ENCODE results near the gene NAV2. TPM values are rescaled to one million over a fixed set of nuclear protein-coding genes. Genes with fewer than 3 reads are reported as not detected.
"Not testable (repeated sequence)": the region's sequence is repeated elsewhere in the genome, so short reads cannot be mapped to it uniquely, and the experiment has no call there.

NAV2 gene
- polyA plus RNA-seq, 1 experiment = 5.1 TPM

DNA sequence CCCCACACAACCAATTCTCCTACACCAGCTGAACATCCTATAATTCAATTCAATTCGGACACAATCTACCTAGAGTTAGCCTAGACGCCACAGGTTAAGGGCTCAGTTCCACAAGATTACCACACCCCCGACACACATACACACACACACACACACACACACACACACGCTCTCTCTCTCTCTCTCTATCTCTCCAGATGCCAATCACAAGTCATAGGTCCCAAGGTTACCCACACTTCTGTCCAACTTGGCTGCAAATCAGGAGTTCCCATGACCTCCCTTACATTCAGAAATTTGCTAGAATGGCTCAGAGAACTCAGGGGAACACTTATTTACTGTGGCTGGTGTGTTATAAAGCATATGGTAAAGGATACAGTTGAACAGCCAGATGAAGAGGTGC lies 243.6 kb downstream of the NAV2 start:
- ChIA-PET POLR2A (no interaction called here), CTCF (interaction anchor here (0.6 to 3.5 kb wide), 4 partner anchors 9 to 177 kb away, joined by 3 to 14 read pairs (median 5); no protein-coding TSS in a partner anchor)
- Histone ChIP-seq H3K9me3 (ENCODE audit: control insufficient read depth, insufficient read depth, low read length) (no peaks in the 10 kb centered on the region), H3K27ac (ENCODE audit: low read depth, low read length) (no peak overlapping the region), H3K4me3 (ENCODE audit: low read depth, low read length) (no peak overlapping the region), H3K27me3 (ENCODE audit: control insufficient read depth, insufficient read depth, low read length) (no peaks in the 10 kb centered on the region)
- TF ChIP-seq, protein P1, sequence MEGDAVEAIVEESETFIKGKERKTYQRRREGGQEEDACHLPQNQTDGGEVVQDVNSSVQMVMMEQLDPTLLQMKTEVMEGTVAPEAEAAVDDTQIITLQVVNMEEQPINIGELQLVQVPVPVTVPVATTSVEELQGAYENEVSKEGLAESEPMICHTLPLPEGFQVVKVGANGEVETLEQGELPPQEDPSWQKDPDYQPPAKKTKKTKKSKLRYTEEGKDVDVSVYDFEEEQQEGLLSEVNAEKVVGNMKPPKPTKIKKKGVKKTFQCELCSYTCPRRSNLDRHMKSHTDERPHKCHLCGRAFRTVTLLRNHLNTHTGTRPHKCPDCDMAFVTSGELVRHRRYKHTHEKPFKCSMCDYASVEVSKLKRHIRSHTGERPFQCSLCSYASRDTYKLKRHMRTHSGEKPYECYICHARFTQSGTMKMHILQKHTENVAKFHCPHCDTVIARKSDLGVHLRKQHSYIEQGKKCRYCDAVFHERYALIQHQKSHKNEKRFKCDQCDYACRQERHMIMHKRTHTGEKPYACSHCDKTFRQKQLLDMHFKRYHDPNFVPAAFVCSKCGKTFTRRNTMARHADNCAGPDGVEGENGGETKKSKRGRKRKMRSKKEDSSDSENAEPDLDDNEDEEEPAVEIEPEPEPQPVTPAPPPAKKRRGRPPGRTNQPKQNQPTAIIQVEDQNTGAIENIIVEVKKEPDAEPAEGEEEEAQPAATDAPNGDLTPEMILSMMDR (IDR thresholded peaks at IDR 0.05; ENCODE audit: low read depth, low read length) = no peak
- DNase-seq (ENCODE audit: low read depth, low spot score) = no peak

DNA sequence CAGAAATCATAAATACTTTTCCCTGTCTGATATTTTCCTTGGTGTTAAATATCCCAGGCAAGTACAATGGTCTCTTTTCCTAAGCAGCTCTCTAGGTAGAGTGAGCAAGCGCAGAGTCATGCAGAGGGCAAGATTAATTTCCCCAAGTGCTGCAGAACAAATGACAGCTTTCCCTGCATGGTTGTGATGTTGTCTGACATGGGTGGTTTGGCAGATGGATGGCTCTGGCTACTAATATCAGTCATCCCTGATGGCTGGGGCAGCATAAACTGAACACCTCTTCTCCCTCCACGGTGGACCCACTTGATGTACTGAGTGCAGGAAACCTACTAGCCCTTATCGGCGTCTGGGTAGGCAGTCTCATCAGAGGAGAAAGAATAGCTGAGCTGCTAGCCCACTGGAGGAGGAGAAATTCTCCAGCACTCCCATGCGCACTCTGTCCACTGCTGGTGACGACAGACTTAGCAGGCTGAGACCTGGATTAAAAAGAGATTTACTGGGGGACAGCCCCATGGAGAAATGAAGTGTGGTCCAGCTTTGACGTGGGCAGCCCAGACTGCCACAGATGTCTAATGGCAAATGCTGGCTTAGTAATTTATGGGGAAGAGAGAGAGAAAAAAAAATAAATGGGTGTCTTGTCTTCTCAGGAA lies 244.8 kb downstream of the NAV2 start:
- no peaks in the 10 kb centered on the region for H3K27me3 ChIP-seq (ENCODE audit: control insufficient read depth, insufficient read depth, low read length)
- TF ChIP-seq, protein P1 (IDR thresholded peaks at IDR 0.05; ENCODE audit: low read depth, low read length) = no peak
- ChIA-PET CTCF (interaction anchor here (1.4 to 3.5 kb wide), 3 partner anchors 170 to 397 kb away, joined by 4 to 14 read pairs (median 6); no protein-coding TSS in a partner anchor), POLR2A (no interaction called here)
- H3K4me3 ChIP-seq (ENCODE audit: low read depth, low read length) = no peak overlapping the region
- DNase-seq (ENCODE audit: low read depth, low spot score) = no peak
- no peaks in the 10 kb centered on the region for H3K9me3 ChIP-seq (ENCODE audit: control insufficient read depth, insufficient read depth, low read length)
- H3K27ac ChIP-seq (ENCODE audit: low read depth, low read length) = no peak overlapping the region

DNA sequence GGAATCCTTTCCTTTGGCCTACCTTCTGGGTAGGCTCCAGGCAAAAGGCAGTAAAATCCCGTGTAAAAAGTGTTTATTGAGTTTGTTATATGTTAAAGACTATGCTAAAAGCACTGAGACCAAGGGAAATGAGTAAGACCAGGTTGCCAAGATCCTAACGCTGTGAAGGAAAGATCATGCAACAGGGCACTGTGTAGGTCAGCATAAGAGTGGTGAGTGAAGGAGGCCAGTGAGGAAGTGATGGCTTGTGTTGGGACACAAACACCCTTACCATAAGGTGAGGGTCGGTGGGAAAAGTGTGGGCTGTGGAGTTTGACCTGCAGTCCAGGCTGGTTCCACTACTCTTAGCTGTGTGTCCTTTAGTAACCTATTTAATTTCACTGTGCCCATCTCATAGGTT lies 245.6 kb downstream of the NAV2 start:
- TF ChIP-seq, protein P1 (IDR thresholded peaks at IDR 0.05; ENCODE audit: low read depth, low read length) = no peak
- H3K9me3 ChIP-seq (ENCODE audit: control insufficient read depth, insufficient read depth, low read length) = no peaks in the 10 kb centered on the region
- no peak overlapping the region for H3K27ac ChIP-seq (ENCODE audit: low read depth, low read length)
- DNase-seq (ENCODE audit: low read depth, low spot score) = no peak
- H3K27me3 ChIP-seq (ENCODE audit: control insufficient read depth, insufficient read depth, low read length) = no peaks in the 10 kb centered on the region
- ChIA-PET CTCF (interaction anchor here (1.0 to 3.5 kb wide), 2 partner anchors 169 to 173 kb away, joined by 5 to 14 read pairs; no protein-coding TSS in a partner anchor), POLR2A (no interaction called here)
- no peak overlapping the region for H3K4me3 ChIP-seq (ENCODE audit: low read depth, low read length)

DNA sequence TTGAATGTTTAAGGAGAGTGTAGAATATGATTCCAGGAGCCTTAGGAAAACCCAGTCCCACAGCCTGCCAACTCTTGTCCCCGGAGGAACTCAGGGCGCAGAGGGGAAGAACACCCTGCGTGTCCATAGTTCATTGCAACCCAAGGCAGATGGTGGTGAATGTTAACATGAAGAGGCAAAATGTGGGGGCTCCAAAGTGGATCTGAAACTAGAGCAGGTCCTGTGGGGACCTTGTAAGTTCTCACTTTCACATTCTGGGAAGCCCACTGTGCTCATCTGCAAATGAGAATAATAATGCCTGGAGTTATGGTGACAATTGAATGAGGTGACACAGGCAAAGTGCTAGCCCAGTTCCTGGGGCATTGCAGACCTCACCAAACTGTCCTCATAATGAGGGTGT lies 246.6 kb downstream of the NAV2 start:
- H3K9me3 ChIP-seq (ENCODE audit: control insufficient read depth, insufficient read depth, low read length) = no peaks in the 10 kb centered on the region
- TF ChIP-seq, protein P1 (IDR thresholded peaks at IDR 0.05; ENCODE audit: low read depth, low read length) = no peak
- CTCF ChIA-PET = interaction anchor here (0.7 to 1.5 kb wide), 3 partner anchors 23 to 174 kb away, joined by 3 to 9 read pairs (median 5); no protein-coding TSS in a partner anchor
- POLR2A ChIA-PET = no interaction called here
- DNase-seq (ENCODE audit: low read depth, low spot score) = no peak
- H3K4me3 ChIP-seq (ENCODE audit: low read depth, low read length) = no peak overlapping the region
- no peaks in the 10 kb centered on the region for H3K27me3 ChIP-seq (ENCODE audit: control insufficient read depth, insufficient read depth, low read length)
- no peak overlapping the region for H3K27ac ChIP-seq (ENCODE audit: low read depth, low read length)

DNA sequence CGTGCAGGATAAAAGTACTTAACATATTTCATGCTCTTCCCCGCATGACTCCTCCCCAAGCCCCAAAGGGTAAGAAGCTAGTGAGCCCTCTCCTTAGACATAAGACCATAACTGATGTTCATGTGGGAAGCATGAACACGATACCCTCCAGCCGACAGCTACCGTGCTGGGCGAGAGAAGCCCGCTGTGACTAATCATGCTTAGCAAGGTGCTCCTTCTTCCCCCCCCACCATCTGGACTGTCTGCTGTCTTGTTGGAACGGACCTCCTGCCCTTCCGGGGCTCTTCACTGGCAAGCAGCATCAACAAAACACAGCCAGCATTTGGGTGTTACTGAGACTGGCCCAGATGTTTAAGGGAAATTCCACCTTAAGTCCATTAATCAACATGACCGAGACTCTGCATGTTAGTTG lies 247.0 kb downstream of the NAV2 start:
- POLR2A ChIA-PET = no interaction called here
- CTCF ChIA-PET = interaction anchor here (1.5 to 5.2 kb wide), 2 partner anchors 169 to 173 kb away, joined by 9 to 20 read pairs; no protein-coding TSS in a partner anchor
- no peaks in the 10 kb centered on the region for H3K27me3 ChIP-seq (ENCODE audit: control insufficient read depth, insufficient read depth, low read length)
- no peak overlapping the region for H3K4me3 ChIP-seq (ENCODE audit: low read depth, low read length)
- no peak overlapping the region for H3K27ac ChIP-seq (ENCODE audit: low read depth, low read length)
- no peak for DNase-seq (ENCODE audit: low read depth, low spot score)
- TF ChIP-seq, protein P1 (IDR thresholded peaks at IDR 0.05; ENCODE audit: low read depth, low read length) = no peak
- H3K9me3 ChIP-seq (ENCODE audit: control insufficient read depth, insufficient read depth, low read length) = no peaks in the 10 kb centered on the region

DNA sequence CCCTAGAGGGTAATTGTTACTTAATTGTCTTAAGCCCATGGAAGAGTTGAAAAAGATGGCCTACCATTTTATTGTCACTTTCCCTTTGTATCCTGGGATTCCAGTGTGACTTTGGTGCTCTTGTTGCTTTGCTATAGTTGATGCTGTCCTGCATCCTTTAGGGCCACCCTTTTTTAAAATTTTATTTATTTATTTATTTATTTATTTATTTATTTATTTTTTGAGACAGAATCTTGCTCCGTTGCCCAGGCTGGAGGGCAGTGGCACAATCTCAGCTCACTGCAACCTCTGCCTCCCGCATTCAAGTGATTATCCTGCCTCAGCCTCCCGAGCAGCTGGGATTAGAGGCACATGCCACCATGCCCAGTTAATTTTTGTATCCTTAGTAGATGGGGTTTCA lies 247.8 kb downstream of the NAV2 start:
- H3K4me3 ChIP-seq (ENCODE audit: low read depth, low read length); POLR2A ChIA-PET; H3K9me3 ChIP-seq (ENCODE audit: control insufficient read depth, insufficient read depth, low read length); DNase-seq (ENCODE audit: low read depth, low spot score); H3K27ac ChIP-seq (ENCODE audit: low read depth, low read length); H3K27me3 ChIP-seq (ENCODE audit: control insufficient read depth, insufficient read depth, low read length): not testable (repeated sequence)
- CTCF ChIA-PET = interaction anchor here (1.5 to 5.2 kb wide), 2 partner anchors 168 to 173 kb away, joined by 9 to 20 read pairs; no protein-coding TSS in a partner anchor
